K562 (cell line): ENCODE results near the gene PCK2. TPM values are rescaled to one million over a fixed set of nuclear protein-coding genes. Genes with fewer than 3 reads are reported as not detected.

Experiments used
- ATAC-seq: fragments of 200-7000 bp; cut with Tn5 transposase; 3 replicates; pipeline ENCODE4 v1.9.1; 2020; ENCODE audit warnings: moderate library complexity
- BruUV-seq: library from RNA; stranded (reverse); fragments of 400-500 nt; replicated peaks from 2 replicates; lab custom pipeline; 2021; lab: Mats Ljungman, UMichigan
- CTCF ChIA-PET: fragments of 300-600 bp; formaldehyde crosslinking; extraction: SDS; loops from one replicate; lab custom pipeline; 2021; ENCODE audit warnings: low intra/inter-chr PET ratio; lab: Yijun Ruan, JAX
- POLR2A ChIA-PET: fragments of 300-600, 350-650 bp; sonication (Branson Sonifier 250); formaldehyde crosslinking; extraction: SDS; loops from one replicate; lab custom pipeline; 2021; ENCODE audit warnings: antibody characterized with exemption, inconsistent platforms; lab: Yijun Ruan, JAX
- DNase-seq, 4 experiments: peaks; one replicate each; pipeline versions ENCODE4 v3.0.0 to v3.0.0-alpha.2; 2011 to 2018; ENCODE audit warnings: low spot score in 3 of 4, mixed read lengths in 3 of 4; ENCODE audit errors: extremely low read depth in 1 of 4
- FAIRE-seq: peaks from 2 replicates; lab custom pipeline; 2011; peaks lifted over from hg19 to GRCh38; lab: Jason Lieb, UNC
- H2AFZ ChIP-seq: 2 replicates; pipeline ENCODE4 v1.6.0; 2011; ENCODE audit warnings: low read depth, low read length, control low read depth, inconsistent platforms
- H3K27ac ChIP-seq: fragments of 200-600 bp; 3 replicates; pipeline ENCODE4 v1.8.0; 2011; ENCODE audit warnings: low read depth, mild to moderate bottlenecking, control low read depth, inconsistent platforms, low read length, moderate library complexity, mixed read lengths; ENCODE audit errors: extremely low read depth
- H3K27me3 ChIP-seq, 2 experiments: fragments of 300-600 bp in 1 of 2; 2 replicates in 1 of 2; 3 replicates in 1 of 2; pipeline versions ENCODE4 v1.6.0 to v1.8.0; 2011; ENCODE audit warnings: inconsistent platforms in 2 of 2, low read length in 2 of 2, mild to moderate bottlenecking in 1 of 2, mixed read lengths in 1 of 2, moderate library complexity in 1 of 2; ENCODE audit not compliant: control insufficient read depth in 2 of 2, insufficient read depth in 2 of 2
- H3K36me3 ChIP-seq: fragments of 300-600 bp; 3 replicates; pipeline ENCODE4 v1.8.0; 2011; ENCODE audit warnings: mild to moderate bottlenecking, low read length, inconsistent platforms; ENCODE audit not compliant: control insufficient read depth, insufficient read depth
- H3K4me1 ChIP-seq, 2 experiments: fragments of 200-600 bp in 1 of 2; replicated peaks in 1 of 2; 2 replicates in 1 of 2; 3 replicates in 1 of 2; pipeline versions ENCODE4 v1.5.1 to v1.8.0; 2011; ENCODE audit warnings: inconsistent platforms in 2 of 2, low read length in 2 of 2, mild to moderate bottlenecking in 1 of 2, mixed read lengths in 1 of 2, moderate library complexity in 1 of 2; ENCODE audit not compliant: control insufficient read depth in 2 of 2, insufficient read depth in 2 of 2
- H3K4me2 ChIP-seq: 2 replicates; pipeline ENCODE4 v1.6.1; 2011; ENCODE audit warnings: low read length, control low read depth, inconsistent platforms, mixed read lengths; ENCODE audit not compliant: insufficient read depth
- H3K4me3 ChIP-seq: fragments of 200-600 bp; sonication (generic), shearing (Covaris generic); 2 replicates; pipeline ENCODE4 v1.5.1; 2016; ENCODE audit warnings: control low read depth, inconsistent platforms
- H3K79me2 ChIP-seq: fragments of 200-600 bp; 3 replicates; pipeline ENCODE4 v1.8.0; 2011; ENCODE audit warnings: low read length, inconsistent platforms; ENCODE audit not compliant: control insufficient read depth, insufficient read depth
- H3K9ac ChIP-seq, 2 experiments: 2 replicates each; pipeline versions ENCODE4 v1.6.0 to v1.6.1; 2011; ENCODE audit warnings: low read depth in 2 of 2, low read length in 2 of 2, control low read depth in 1 of 2, inconsistent platforms in 1 of 2, mild to moderate bottlenecking in 1 of 2, mixed read lengths in 1 of 2; ENCODE audit not compliant: insufficient read depth in 1 of 2
- H3K9me1 ChIP-seq: one replicate; pipeline ENCODE4 v1.6.0; 2011; ENCODE audit warnings: inconsistent platforms, mild to moderate bottlenecking, low read length, moderate library complexity; ENCODE audit not compliant: control insufficient read depth, insufficient read depth
- H3K9me3 ChIP-seq: replicated peaks from 2 replicates; pipeline ENCODE4 v1.5.1; 2011; ENCODE audit warnings: low read depth, low read length, inconsistent platforms; ENCODE audit not compliant: control insufficient read depth, insufficient read depth
- H4K20me1 ChIP-seq: replicated peaks from 2 replicates; pipeline ENCODE4 v1.6.1; 2011; ENCODE audit warnings: low read length, inconsistent platforms, mixed read lengths; ENCODE audit not compliant: control insufficient read depth, insufficient read depth
- KDM5B ChIP-seq: fragments of 200-600 bp; sonication (generic); IDR thresholded peaks from 2 replicates; pipeline ENCODE4 v1.6.1; 2012; ENCODE audit warnings: low read depth, mild to moderate bottlenecking, moderate library complexity, low read length, control low read depth, inconsistent platforms; ENCODE audit not compliant: insufficient replicate concordance
- MAFF ChIP-seq: IDR thresholded peaks from 2 replicates; pipeline ENCODE4 v1.6.1; 2012; ENCODE audit warnings: low read length, improper control_type of control experiment
- NFE2L1 ChIP-seq: fragments of 450-650 bp; IDR thresholded peaks from 2 replicates; pipeline ENCODE4 v1.6.1; 2016; ENCODE audit warnings: missing genetic modification characterization, low read depth, mild to moderate bottlenecking, missing compliant biosample characterization, moderate library complexity, borderline replicate concordance
- NFIC ChIP-seq: fragments of 450-650 bp; IDR thresholded peaks from 2 replicates; pipeline ENCODE4 v1.6.1; 2017; ENCODE audit warnings: mild to moderate bottlenecking, inconsistent platforms
- POLR2B ChIP-seq: fragments of 450-650 bp; IDR thresholded peaks from 2 replicates; pipeline ENCODE4 v1.6.1; 2018; ENCODE audit warnings: low read depth; ENCODE audit not compliant: partially characterized antibody
- RBBP5 ChIP-seq: fragments of 200-600 bp; sonication (generic); IDR thresholded peaks from 2 replicates; pipeline ENCODE4 v1.6.1; 2012; ENCODE audit warnings: borderline replicate concordance, mild to moderate bottlenecking, low read length, control low read depth, inconsistent platforms; ENCODE audit not compliant: insufficient read depth, poor library complexity, severe bottlenecking
- SMAD2 ChIP-seq: fragments of 150-350 bp; IDR thresholded peaks from 2 replicates; pipeline ENCODE4 v1.6.1; 2014; ENCODE audit warnings: low read depth, mild to moderate bottlenecking, low read length
- TCF7 ChIP-seq: sonication (generic); IDR thresholded peaks from 2 replicates; pipeline ENCODE4 v1.6.1; 2016; ENCODE audit warnings: antibody characterized with exemption, borderline replicate concordance
- ZNF253 ChIP-seq: fragments of 250-450 bp; sonication (Bioruptor Pico); conservative IDR thresholded peaks from 2 replicates; pipeline ENCODE4 v1.6.1; 2021; ENCODE audit warnings: mild to moderate bottlenecking
- ZNF699 ChIP-seq: fragments of 250-450 bp; sonication (Bioruptor Pico); IDR thresholded peaks from 2 replicates; pipeline ENCODE4 v1.8.0; 2021; ENCODE audit warnings: mild to moderate bottlenecking, moderate library complexity; ENCODE audit not compliant: insufficient replicate concordance
- WGBS: fragments of 100-300 bp; shearing (Covaris generic); methylation state at CpG from one replicate; pipeline ENCODE4 v1.1.6; 2016; ENCODE audit warnings: low coverage, mixed read lengths; ENCODE audit not compliant: insufficient coverage; ENCODE audit errors: missing lambda C conversion rate; 5-methylcytosine and 5-hydroxymethylcytosine counted together
- in situ Hi-C: fragments of 300-500 bp; cut with MboI; formaldehyde crosslinking; loops from 4 replicates; pipeline ENCODE4 v1.15.0; 2018; ENCODE audit warnings: inconsistent platforms, mixed read lengths
- intact Hi-C: fragments of 100-400 bp; cut with micrococcal nuclease; formaldehyde crosslinking; loops from 2 replicates; pipeline ENCODE4 v1.14.2; 2022
- polyA plus RNA-seq, 8 experiments: library from polyadenylated mRNA; depleted of rRNA in 4 of 8; stranded (reverse) in 5 of 8; unstranded in 3 of 8; fragments of >200 nt; fragmentation: Nextera tagmentation in 2 of 8; fragmentation: Illumina TruSeq in 1 of 8; extraction: Ambion mirVana in 2 of 8; extraction: Trizol in 1 of 8; gene quantifications; 2 replicates each; pipeline versions ENCODE4 v1.2.1 to v1.2.3, GENCODE V29; 2011 to 2014; ENCODE audit warnings: inconsistent platforms in 1 of 8, missing spikeins in 1 of 8
- total RNA-seq, 7 experiments: library from RNA; depleted of rRNA in 6 of 7; stranded (reverse); fragments of >200 nt in 6 of 7; fragmentation: Illumina TruSeq in 2 of 7; extraction: Trizol in 2 of 7; gene quantifications; 2 replicates each; pipeline versions ENCODE4 v1.2.1 to v1.2.3, GENCODE V29; 2011 to 2021; ENCODE audit warnings: low replicate concordance in 1 of 7
- TF ChIP-seq, protein P1 (sequence below): fragments of 250-450 bp; sonication (Bioruptor Pico); IDR thresholded peaks from 2 replicates; pipeline ENCODE4 v1.8.0; 2021; ENCODE audit warnings: moderate library complexity, mild to moderate bottlenecking, inconsistent platforms
- TF ChIP-seq, protein P2 (sequence below), 3 experiments: fragments of 200-800 bp in 1 of 3; fragments of 250-450 bp in 1 of 3; fragments of 450-650 bp in 1 of 3; sonication (Bioruptor Pico) in 1 of 3; sonication (Bioruptor generic) in 1 of 3; formaldehyde crosslinking in 1 of 3; IDR thresholded peaks; 2 replicates each; pipeline versions ENCODE4 v1.6.1 to v1.8.0; 2016 to 2022; ENCODE audit warnings: mild to moderate bottlenecking in 2 of 3, missing genetic modification characterization in 2 of 3, missing compliant biosample characterization in 1 of 3, moderate library complexity in 1 of 3
- TF ChIP-seq, protein P3 (sequence below): fragments of 450-650 bp; formaldehyde crosslinking; IDR thresholded peaks from 2 replicates; pipeline ENCODE4 v1.4.0; 2022; ENCODE audit warnings: missing genetic modification characterization
- TF ChIP-seq, protein P4 (sequence below): fragments of 250-450 bp; sonication (Bioruptor Pico); IDR thresholded peaks from 2 replicates; pipeline ENCODE4 v1.4.0; 2020

Gene PCK2
- total and polyA plus RNA-seq, 9 of the 15 experiments (the other 6 are each of a cell fraction or from before 2014, with no cell fraction given): 3.3 to 60.9 (median 30.4) TPM

DNA sequence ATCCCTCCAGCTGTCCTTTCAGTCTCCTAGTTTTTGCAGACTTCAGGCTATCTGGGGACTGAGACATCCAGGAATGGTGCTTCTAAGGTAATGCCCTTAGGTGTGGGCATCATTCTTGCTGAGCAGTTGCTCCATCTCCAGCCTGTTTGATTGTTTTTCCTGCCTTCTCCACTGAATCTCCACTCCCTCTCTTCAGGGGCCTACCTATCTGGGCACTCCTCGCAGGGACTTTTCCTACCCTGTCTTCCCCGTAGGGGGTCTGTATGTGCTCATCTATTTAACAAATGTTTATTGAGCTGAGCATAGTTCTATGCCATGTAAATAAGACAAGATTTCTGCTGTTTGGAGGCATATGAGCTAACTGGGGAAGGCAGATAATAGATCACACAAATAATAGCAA, 38.9 kb downstream of the PCK2 start:
- Histone ChIP-seq H2AFZ (no peak overlapping the region), H3K36me3 (peaks cover 8% of the 10 kb centered on the region), H3K27ac (no peak overlapping the region), H3K4me3 (no peak overlapping the region), H4K20me1 (no peaks in the 10 kb centered on the region), H3K79me2 (peaks cover 4% of the 10 kb centered on the region; the same call in 2 of the 3 replicates), H3K9ac (no peak overlapping the region), H3K4me1 (peaks cover 7 to 29% of the 10 kb centered on the region in 2 experiments; a peak in 4 of 5 replicates), H3K9me1 (no peaks in the 10 kb centered on the region), H3K27me3 (no peaks in the 10 kb centered on the region), H3K4me2 (no peak overlapping the region), H3K9me3 (no peaks in the 10 kb centered on the region)
- FAIRE-seq (no peak), ATAC-seq (no peak), DNase-seq (no peak)
- intact Hi-C loops: no loop called here
- no peak for TF ChIP-seq POLR2B
- no peak for TF ChIP-seq RBBP5
- TF ChIP-seq SMAD2: no peak
- TF ChIP-seq ZNF253: no peak
- TF ChIP-seq MAFF: no peak
- TF ChIP-seq, protein P1, sequence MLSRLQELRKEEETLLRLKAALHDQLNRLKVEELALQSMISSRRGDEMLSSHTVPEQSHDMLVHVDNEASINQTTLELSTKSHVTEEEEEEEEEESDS (CRISPR knock-in tag): no peak
- TF ChIP-seq TCF7: no peak
- TF ChIP-seq NFIC: no peak
- TF ChIP-seq, protein P2, sequence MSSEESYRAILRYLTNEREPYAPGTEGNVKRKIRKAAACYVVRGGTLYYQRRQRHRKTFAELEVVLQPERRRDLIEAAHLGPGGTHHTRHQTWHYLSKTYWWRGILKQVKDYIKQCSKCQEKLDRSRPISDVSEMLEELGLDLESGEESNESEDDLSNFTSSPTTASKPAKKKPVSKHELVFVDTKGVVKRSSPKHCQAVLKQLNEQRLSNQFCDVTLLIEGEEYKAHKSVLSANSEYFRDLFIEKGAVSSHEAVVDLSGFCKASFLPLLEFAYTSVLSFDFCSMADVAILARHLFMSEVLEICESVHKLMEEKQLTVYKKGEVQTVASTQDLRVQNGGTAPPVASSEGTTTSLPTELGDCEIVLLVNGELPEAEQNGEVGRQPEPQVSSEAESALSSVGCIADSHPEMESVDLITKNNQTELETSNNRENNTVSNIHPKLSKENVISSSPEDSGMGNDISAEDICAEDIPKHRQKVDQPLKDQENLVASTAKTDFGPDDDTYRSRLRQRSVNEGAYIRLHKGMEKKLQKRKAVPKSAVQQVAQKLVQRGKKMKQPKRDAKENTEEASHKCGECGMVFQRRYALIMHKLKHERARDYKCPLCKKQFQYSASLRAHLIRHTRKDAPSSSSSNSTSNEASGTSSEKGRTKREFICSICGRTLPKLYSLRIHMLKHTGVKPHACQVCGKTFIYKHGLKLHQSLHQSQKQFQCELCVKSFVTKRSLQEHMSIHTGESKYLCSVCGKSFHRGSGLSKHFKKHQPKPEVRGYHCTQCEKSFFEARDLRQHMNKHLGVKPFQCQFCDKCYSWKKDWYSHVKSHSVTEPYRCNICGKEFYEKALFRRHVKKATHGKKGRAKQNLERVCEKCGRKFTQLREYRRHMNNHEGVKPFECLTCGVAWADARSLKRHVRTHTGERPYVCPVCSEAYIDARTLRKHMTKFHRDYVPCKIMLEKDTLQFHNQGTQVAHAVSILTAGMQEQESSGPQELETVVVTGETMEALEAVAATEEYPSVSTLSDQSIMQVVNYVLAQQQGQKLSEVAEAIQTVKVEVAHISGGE (CRISPR knock-in tag; IDR thresholded peaks at IDR 0.05): no peak
- no peak for TF ChIP-seq NFE2L1 (tag)
- TF ChIP-seq ZNF699 (CRISPR knock-in tag): no peak
- TF ChIP-seq KDM5B: no peak
- TF ChIP-seq, protein P3, sequence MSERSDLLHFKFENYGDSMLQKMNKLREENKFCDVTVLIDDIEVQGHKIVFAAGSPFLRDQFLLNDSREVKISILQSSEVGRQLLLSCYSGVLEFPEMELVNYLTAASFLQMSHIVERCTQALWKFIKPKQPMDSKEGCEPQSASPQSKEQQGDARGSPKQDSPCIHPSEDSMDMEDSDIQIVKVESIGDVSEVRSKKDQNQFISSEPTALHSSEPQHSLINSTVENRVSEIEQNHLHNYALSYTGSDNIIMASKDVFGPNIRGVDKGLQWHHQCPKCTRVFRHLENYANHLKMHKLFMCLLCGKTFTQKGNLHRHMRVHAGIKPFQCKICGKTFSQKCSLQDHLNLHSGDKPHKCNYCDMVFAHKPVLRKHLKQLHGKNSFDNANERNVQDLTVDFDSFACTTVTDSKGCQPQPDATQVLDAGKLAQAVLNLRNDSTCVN: no peak
- TF ChIP-seq, protein P4, sequence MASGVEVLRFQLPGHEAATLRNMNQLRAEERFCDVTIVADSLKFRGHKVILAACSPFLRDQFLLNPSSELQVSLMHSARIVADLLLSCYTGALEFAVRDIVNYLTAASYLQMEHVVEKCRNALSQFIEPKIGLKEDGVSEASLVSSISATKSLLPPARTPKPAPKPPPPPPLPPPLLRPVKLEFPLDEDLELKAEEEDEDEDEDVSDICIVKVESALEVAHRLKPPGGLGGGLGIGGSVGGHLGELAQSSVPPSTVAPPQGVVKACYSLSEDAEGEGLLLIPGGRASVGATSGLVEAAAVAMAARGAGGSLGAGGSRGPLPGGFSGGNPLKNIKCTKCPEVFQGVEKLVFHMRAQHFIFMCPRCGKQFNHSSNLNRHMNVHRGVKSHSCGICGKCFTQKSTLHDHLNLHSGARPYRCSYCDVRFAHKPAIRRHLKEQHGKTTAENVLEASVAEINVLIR (CRISPR knock-in tag): no peak
- WGBS: 100% methylated on average over 2 of the region's 2 CpGs
- no TSS peak for BruUV-seq
- CTCF ChIA-PET: no interaction called here
- in situ Hi-C loops: no loop called here
- POLR2A ChIA-PET: interaction anchor here (0.6 to 0.7 kb wide), 4 partner anchors 29 to 1111 kb away, joined by 3 to 4 read pairs (median 4); no protein-coding TSS in a partner anchor
